HG03565 (cell line): Measurements from ENCODE around the gene OXER1.

Experiments used
- ATAC-seq: cut with Tn5 transposase; IDR thresholded peaks from one replicate; pipeline ENCODE4 v1.9.1; 2021; ENCODE audit warnings: mild to moderate bottlenecking, moderate library complexity; ENCODE audit not compliant: unreplicated experiment

The OXER1 gene

DNA sequence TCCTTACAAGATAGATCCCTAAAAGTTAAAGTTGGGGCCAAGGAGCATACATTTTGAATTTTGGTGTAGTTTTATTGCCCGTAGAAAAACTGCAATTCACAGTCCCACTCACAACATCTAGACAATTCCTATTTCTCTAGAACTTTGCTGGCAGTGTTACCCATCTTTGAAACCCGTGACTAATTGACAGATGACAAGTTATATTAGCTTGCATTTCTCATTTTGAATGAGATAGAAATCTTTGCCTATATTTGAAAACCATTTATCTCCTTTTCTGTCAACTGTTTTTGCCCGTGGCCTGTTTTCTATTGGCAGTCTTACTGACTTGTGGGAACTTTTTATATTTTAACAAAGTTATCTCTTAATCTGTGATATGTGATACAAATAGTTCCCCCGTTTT, 50.0 kb downstream of the OXER1 start:
- no peak for ATAC-seq

DNA sequence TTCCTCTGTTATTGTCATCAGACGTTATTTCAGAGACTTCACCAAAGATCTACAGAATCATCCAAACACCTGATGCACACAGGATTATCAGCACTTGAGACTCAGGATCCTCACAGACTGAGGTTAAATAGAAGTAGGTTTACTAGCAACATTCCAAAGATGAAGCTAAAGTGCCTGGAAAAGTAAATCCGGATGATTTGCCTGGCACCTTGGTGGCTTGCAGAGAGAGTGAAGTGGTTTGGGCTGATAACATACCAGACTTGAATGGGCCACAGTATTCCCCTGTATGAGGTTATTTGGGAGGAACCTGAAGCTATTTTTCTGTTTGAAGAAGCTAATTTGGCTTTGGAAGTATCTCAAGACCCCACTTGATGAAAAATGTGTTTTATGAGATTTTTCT, 51.0 kb downstream of the OXER1 start:
- no peak for ATAC-seq
